GM23338 (cell line): ENCODE data around the gene PA2G4. TPM values are rescaled to one million over a fixed set of nuclear protein-coding genes. Genes with fewer than 3 reads are reported as not detected.

Experiments
- ATAC-seq: fragments of 200-7000 bp; cut with Tn5 transposase; 3 replicates; pipeline ENCODE4 v1.9.1; 2020
- DNase-seq: peaks from one replicate; pipeline ENCODE4 v3.0.0-alpha.2; 2015; ENCODE audit warnings: low spot score
- H2AFZ ChIP-seq: fragments of 200-600 bp; sonication (generic); 2 replicates; pipeline ENCODE4 v1.8.0; 2016; ENCODE audit warnings: antibody characterized with exemption, mild to moderate bottlenecking, moderate library complexity
- H3F3A ChIP-seq: fragments of 200-600 bp; sonication (generic); replicated peaks from 2 replicates; pipeline ENCODE4 v1.8.0; 2017; ENCODE audit warnings: antibody characterized with exemption, mixed run types, low read depth
- H3K27ac ChIP-seq: fragments of 200-600 bp; sonication (generic); 2 replicates; pipeline ENCODE4 v1.6.1; 2016; ENCODE audit warnings: low read depth
- H3K27me3 ChIP-seq: fragments of 200-600 bp; sonication (generic); 2 replicates; pipeline ENCODE4 v1.8.0; 2016; ENCODE audit warnings: mild to moderate bottlenecking, mixed run types, moderate library complexity; ENCODE audit not compliant: insufficient read depth
- H3K36me3 ChIP-seq: fragments of 200-600 bp; sonication (generic); 2 replicates; pipeline ENCODE4 v1.8.0; 2016; ENCODE audit warnings: mild to moderate bottlenecking; ENCODE audit not compliant: insufficient read depth
- H3K4me1 ChIP-seq: fragments of 200-600 bp; sonication (generic); 2 replicates; pipeline ENCODE4 v1.8.0; 2016; ENCODE audit warnings: mild to moderate bottlenecking, moderate library complexity; ENCODE audit not compliant: insufficient read depth
- H3K4me2 ChIP-seq: fragments of 200-600 bp; sonication (generic); 2 replicates; pipeline ENCODE4 v1.7.1; 2017; ENCODE audit warnings: mixed run types
- H3K4me3 ChIP-seq: fragments of 200-600 bp; sonication (generic); 2 replicates; pipeline ENCODE4 v1.6.1; 2016; ENCODE audit warnings: mixed run types
- H3K79me2 ChIP-seq: fragments of 200-600 bp; sonication (generic); replicated peaks from 2 replicates; pipeline ENCODE4 v1.8.0; 2017; ENCODE audit warnings: mild to moderate bottlenecking; ENCODE audit not compliant: insufficient read depth
- H3K9me2 ChIP-seq: fragments of 200-600 bp; sonication (generic); 2 replicates; pipeline ENCODE4 v1.8.0; 2017; ENCODE audit not compliant: insufficient read depth
- H4K20me1 ChIP-seq: fragments of 200-600 bp; sonication (generic); replicated peaks from 2 replicates; pipeline ENCODE4 v1.8.0; 2017; ENCODE audit warnings: mild to moderate bottlenecking; ENCODE audit not compliant: insufficient read depth
- H3K27ac Mint-ChIP-seq: 2 replicates; pipeline ENCODE4 v1.8.0; 2020; ENCODE audit warnings: inconsistent platforms, mild to moderate bottlenecking, moderate library complexity, mixed read lengths
- H3K27me3 Mint-ChIP-seq: 3 replicates; pipeline ENCODE4 v1.8.0; 2022; ENCODE audit warnings: low read depth, mild to moderate bottlenecking, moderate library complexity, mixed read lengths, inconsistent platforms; ENCODE audit not compliant: insufficient read depth, poor library complexity
- H3K36me3 Mint-ChIP-seq: 3 replicates; pipeline ENCODE4 v1.8.0; 2021; ENCODE audit warnings: low read depth, mild to moderate bottlenecking, inconsistent platforms, moderate library complexity, mixed read lengths
- H3K4me1 Mint-ChIP-seq: 3 replicates; pipeline ENCODE4 v1.8.0; 2020; ENCODE audit warnings: mild to moderate bottlenecking, inconsistent platforms, mixed read lengths
- H3K4me3 Mint-ChIP-seq: 3 replicates; pipeline ENCODE4 v1.8.0; 2021; ENCODE audit warnings: moderate library complexity, mild to moderate bottlenecking, inconsistent platforms, mixed read lengths
- H3K9me3 Mint-ChIP-seq: 3 replicates; pipeline ENCODE4 v1.8.0; 2020; ENCODE audit warnings: moderate library complexity, mild to moderate bottlenecking, inconsistent platforms, mixed read lengths
- EZH2phosphoT487 ChIP-seq: fragments of 200-600 bp; sonication (generic); IDR thresholded peaks from one replicate; pipeline ENCODE4 v1.8.1; 2018; ENCODE audit warnings: antibody characterized with exemption; ENCODE audit not compliant: unreplicated experiment
- JUNB ChIP-seq: IDR thresholded peaks from one replicate; pipeline ENCODE4 v1.6.1; 2016; ENCODE audit warnings: antibody characterized with exemption; ENCODE audit not compliant: unreplicated experiment
- NANOG ChIP-seq: IDR thresholded peaks from 2 replicates; pipeline ENCODE4 v1.6.1; 2016; ENCODE audit warnings: antibody characterized with exemption, borderline replicate concordance
- STAT1 ChIP-seq: IDR thresholded peaks from one replicate; pipeline ENCODE4 v1.6.1; 2016; ENCODE audit warnings: antibody characterized with exemption; ENCODE audit not compliant: unreplicated experiment
- ZNF114 ChIP-seq: fragments of 250-450 bp; sonication (Bioruptor Pico); IDR thresholded peaks from 2 replicates; pipeline ENCODE4 v1.5.0; 2020; ENCODE audit warnings: mild to moderate bottlenecking, moderate library complexity
- polyA plus RNA-seq: library from polyadenylated mRNA; unstranded; fragments of >200 nt; fragmentation: Nextera tagmentation; extraction: Ambion mirVana; gene quantifications from 2 replicates; pipeline ENCODE4 v1.2.1, GENCODE V29; 2016
- total RNA-seq: library from RNA; depleted of rRNA; stranded (reverse); fragments of >200 nt; shearing (Covaris generic); gene quantifications from 2 replicates; pipeline ENCODE4 v1.2.3, GENCODE V29; 2014
- TF ChIP-seq, protein P1 (sequence below), 2 experiments: fragments of 200-600 bp in 1 of 2; sonication (generic) in 1 of 2; conservative IDR thresholded peaks; 2 replicates each; pipeline versions ENCODE4 v1.5.1 to v1.6.1; 2016 to 2017; ENCODE audit warnings: antibody characterized with exemption in 2 of 2, low read depth in 2 of 2, mild to moderate bottlenecking in 2 of 2, moderate library complexity in 1 of 2
- TF ChIP-seq, protein P2 (sequence below): IDR thresholded peaks from 2 replicates; pipeline ENCODE4 v1.6.1; 2016; ENCODE audit warnings: antibody characterized with exemption
- TF ChIP-seq, protein P3 (sequence below): IDR thresholded peaks from one replicate; pipeline ENCODE4 v1.6.1; 2018; ENCODE audit warnings: antibody characterized with exemption; ENCODE audit not compliant: unreplicated experiment

PA2G4 gene
- total and polyA plus RNA-seq, 2 experiments from 2014 or later = 237 to 373 TPM

DNA sequence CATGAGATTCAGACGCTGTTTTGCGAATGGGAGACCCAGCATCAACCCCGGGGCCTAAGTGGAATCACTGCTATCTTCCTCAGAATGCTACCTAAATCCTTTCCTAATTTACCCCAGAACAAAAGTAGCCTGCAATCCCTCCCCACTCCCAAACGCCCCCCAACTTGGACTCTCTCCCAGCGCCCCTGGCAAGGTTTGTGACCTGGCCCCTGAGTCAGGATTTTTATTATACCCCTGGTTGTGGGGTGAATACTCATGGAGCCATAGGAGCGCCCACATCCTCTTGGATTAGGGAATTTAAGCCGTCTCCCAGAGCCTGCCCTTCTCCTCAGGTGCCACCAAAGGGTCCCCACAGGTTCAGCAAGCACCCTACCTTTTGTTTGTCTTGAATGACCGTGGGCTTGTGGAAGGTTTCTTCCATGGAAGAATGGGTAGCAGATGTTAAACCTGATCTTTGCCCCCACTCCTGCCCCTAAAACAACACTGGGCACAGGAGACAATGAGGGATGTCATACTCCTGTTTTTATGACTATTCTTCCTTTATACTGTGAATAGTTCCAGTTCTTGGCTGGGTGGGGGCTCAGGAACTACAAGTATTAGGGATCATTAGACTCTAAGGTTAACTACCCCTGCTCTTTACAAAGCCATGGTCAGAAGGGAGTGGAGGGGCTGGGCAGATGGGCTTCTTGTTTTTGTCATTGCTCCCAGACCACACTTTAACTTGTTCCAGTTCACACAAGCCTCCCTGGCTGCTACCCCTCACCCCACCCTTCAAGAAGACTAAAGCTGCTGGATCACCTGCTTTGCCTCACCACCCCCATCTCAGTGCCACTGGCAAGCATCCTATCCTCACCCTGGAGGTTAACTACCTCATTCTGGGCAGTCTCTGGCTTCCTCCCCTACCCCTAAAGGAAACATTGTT, 48.7 kb downstream of the PA2G4 start (continued):
- TF ChIP-seq, protein P1, sequence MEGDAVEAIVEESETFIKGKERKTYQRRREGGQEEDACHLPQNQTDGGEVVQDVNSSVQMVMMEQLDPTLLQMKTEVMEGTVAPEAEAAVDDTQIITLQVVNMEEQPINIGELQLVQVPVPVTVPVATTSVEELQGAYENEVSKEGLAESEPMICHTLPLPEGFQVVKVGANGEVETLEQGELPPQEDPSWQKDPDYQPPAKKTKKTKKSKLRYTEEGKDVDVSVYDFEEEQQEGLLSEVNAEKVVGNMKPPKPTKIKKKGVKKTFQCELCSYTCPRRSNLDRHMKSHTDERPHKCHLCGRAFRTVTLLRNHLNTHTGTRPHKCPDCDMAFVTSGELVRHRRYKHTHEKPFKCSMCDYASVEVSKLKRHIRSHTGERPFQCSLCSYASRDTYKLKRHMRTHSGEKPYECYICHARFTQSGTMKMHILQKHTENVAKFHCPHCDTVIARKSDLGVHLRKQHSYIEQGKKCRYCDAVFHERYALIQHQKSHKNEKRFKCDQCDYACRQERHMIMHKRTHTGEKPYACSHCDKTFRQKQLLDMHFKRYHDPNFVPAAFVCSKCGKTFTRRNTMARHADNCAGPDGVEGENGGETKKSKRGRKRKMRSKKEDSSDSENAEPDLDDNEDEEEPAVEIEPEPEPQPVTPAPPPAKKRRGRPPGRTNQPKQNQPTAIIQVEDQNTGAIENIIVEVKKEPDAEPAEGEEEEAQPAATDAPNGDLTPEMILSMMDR (conservative IDR thresholded peaks at IDR 0.05; ENCODE audit: low read depth in 2 of 2) = no peak
- no peak for TF ChIP-seq EZH2phosphoT487
- no peak for TF ChIP-seq STAT1
- TF ChIP-seq, protein P2, sequence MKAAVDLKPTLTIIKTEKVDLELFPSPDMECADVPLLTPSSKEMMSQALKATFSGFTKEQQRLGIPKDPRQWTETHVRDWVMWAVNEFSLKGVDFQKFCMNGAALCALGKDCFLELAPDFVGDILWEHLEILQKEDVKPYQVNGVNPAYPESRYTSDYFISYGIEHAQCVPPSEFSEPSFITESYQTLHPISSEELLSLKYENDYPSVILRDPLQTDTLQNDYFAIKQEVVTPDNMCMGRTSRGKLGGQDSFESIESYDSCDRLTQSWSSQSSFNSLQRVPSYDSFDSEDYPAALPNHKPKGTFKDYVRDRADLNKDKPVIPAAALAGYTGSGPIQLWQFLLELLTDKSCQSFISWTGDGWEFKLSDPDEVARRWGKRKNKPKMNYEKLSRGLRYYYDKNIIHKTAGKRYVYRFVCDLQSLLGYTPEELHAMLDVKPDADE = no peak
- TF ChIP-seq JUNB = no peak
- TF ChIP-seq ZNF114 (CRISPR knock-in tag) = no peak
- TF ChIP-seq, protein P3, sequence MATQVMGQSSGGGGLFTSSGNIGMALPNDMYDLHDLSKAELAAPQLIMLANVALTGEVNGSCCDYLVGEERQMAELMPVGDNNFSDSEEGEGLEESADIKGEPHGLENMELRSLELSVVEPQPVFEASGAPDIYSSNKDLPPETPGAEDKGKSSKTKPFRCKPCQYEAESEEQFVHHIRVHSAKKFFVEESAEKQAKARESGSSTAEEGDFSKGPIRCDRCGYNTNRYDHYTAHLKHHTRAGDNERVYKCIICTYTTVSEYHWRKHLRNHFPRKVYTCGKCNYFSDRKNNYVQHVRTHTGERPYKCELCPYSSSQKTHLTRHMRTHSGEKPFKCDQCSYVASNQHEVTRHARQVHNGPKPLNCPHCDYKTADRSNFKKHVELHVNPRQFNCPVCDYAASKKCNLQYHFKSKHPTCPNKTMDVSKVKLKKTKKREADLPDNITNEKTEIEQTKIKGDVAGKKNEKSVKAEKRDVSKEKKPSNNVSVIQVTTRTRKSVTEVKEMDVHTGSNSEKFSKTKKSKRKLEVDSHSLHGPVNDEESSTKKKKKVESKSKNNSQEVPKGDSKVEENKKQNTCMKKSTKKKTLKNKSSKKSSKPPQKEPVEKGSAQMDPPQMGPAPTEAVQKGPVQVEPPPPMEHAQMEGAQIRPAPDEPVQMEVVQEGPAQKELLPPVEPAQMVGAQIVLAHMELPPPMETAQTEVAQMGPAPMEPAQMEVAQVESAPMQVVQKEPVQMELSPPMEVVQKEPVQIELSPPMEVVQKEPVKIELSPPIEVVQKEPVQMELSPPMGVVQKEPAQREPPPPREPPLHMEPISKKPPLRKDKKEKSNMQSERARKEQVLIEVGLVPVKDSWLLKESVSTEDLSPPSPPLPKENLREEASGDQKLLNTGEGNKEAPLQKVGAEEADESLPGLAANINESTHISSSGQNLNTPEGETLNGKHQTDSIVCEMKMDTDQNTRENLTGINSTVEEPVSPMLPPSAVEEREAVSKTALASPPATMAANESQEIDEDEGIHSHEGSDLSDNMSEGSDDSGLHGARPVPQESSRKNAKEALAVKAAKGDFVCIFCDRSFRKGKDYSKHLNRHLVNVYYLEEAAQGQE = no peak
- TF ChIP-seq NANOG = no peak

DNA sequence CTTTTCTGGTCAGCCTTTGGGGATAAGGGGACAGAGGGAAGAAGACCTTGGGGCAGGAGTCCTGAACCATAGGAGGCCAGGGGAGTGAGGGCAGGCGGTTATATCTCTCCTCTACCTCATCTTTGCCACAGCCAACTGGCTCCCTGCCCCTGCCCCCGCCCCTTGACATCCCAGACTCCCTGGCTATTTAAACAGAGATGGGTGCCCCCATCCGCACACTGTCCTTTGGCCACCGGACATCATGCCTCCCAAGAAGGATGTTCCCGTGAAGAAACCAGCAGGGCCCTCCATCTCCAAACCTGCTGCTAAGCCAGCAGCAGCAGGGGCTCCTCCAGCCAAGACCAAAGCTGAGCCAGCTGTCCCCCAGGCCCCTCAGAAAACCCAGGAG, 49.3 kb downstream of the PA2G4 start:
- H3K4me3 Mint-ChIP-seq = peak overlapping the region; percentile 96
- peaks cover 28% of the 10 kb centered on the region for H3K36me3 Mint-ChIP-seq
- Histone ChIP-seq H3K4me1 (peaks cover 22% of the 10 kb centered on the region), H3K9me2 (no peaks in the 10 kb centered on the region), H3K4me2 (peak overlapping the region; percentile 89), H3K36me3 (0 out of 2 replicates have a peak, but pooled peaks cover 2% of the 10 kb centered on the region), H3K4me3 (peak overlapping the region; percentile 90), H3K27ac (no peak overlapping the region), H4K20me1 (no peaks in the 10 kb centered on the region), H2AFZ (no peak overlapping the region), H3K79me2 (peaks cover 17% of the 10 kb centered on the region), H3K27me3 (no peaks in the 10 kb centered on the region), H3F3A (peaks cover 26% of the 10 kb centered on the region)
- H3K4me1 Mint-ChIP-seq = peaks cover 26% of the 10 kb centered on the region
- H3K27ac Mint-ChIP-seq = no peak overlapping the region
- TF ChIP-seq JUNB = no peak
- TF ChIP-seq, protein P1 (conservative IDR thresholded peaks at IDR 0.05; ENCODE audit: low read depth in 2 of 2) = no peak
- H3K27me3 Mint-ChIP-seq = peaks cover 26% of the 10 kb centered on the region
- H3K9me3 Mint-ChIP-seq = no peaks in the 10 kb centered on the region; the same call in 1 of the 3 replicates
- DNase-seq (no peak), ATAC-seq (no peak)
